Measurements from ENCODE around the gene NCR2.

The NCR2 gene

DNA sequence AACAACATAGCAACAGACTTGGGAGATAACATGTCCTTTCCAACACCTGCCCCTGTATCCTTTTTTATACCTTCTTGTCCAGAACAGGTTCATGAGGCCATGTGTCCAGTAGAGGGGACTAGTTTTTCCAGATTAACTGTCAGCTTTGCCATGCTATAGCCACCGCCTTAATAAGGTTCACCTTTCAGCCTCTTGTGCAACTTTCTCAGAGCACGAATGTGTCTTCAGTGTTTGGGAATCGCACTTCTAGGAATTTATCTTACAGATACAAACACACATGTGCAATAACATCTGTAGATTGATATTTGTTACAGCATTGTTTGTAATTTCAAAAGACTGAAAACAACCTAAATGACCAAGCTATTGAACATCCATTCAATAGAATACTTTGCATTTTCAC, 21.4 kb downstream of the NCR2 start:
- DNase-seq (ENCODE audit: low read depth) = no peak
- H3K4me3 ChIP-seq (ENCODE audit: low read length) = no peak overlapping the region
- TF ChIP-seq, protein P1, sequence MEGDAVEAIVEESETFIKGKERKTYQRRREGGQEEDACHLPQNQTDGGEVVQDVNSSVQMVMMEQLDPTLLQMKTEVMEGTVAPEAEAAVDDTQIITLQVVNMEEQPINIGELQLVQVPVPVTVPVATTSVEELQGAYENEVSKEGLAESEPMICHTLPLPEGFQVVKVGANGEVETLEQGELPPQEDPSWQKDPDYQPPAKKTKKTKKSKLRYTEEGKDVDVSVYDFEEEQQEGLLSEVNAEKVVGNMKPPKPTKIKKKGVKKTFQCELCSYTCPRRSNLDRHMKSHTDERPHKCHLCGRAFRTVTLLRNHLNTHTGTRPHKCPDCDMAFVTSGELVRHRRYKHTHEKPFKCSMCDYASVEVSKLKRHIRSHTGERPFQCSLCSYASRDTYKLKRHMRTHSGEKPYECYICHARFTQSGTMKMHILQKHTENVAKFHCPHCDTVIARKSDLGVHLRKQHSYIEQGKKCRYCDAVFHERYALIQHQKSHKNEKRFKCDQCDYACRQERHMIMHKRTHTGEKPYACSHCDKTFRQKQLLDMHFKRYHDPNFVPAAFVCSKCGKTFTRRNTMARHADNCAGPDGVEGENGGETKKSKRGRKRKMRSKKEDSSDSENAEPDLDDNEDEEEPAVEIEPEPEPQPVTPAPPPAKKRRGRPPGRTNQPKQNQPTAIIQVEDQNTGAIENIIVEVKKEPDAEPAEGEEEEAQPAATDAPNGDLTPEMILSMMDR (conservative IDR thresholded peaks at IDR 0.05; ENCODE audit: low read depth, low read length) = no peak

DNA sequence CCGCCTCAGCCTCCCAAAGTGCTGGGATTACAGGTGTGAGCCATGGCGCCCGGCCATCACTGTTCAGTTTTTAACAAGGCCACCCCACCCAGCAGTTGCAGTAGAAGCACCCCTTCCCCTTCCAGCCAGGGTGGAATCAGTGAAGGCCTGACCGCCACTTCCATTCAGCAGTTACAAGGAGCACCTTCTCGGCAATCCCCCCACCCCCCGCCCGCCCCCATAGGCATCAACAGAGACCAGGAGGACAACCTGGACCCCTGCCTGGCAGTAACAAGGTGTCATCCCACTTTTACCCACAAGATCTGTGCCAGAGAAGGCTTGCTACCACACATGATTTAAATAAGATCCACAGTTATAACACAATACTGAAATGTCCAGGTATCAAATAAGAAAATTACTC, 23.1 kb downstream of the NCR2 start:
- DNase-seq (ENCODE audit: low read depth) = no peak
- H3K4me3 ChIP-seq (ENCODE audit: low read length) = no peak overlapping the region
- TF ChIP-seq, protein P1 (conservative IDR thresholded peaks at IDR 0.05; ENCODE audit: low read depth, low read length) = no peak

DNA sequence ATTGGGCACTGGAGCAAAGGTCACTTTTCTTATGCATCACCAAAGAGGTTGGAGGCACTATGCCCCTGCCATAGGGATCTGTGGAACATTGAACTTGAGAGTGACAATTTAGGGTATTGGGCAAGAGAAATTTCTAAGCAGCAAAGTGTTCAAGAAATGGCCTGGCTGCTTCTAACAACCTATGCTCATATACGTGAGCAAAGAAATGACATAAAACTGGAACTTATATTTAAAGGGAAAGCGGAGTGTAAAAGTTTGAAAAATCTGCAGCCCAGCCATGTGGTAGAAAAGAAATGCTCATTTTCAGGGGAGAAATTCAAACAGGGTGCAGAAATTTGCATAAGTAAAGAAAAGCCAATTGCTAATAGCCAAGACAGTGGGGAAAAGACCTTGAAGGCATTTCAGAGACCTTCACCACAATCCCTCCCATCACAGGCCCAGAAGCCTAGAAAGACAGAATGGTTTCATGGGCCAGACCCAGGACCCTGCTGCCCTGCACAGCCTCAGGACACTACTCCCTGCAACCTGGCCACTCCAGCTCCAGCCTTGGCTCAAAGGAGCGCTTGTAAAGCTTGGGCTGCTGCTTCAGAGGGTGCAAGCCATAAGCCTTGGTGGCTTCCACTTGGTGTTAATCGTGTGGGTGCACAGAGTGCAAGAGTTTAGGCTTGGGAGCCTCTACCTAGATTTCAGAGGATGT, 24.4 kb downstream of the NCR2 start:
- TF ChIP-seq, protein P1 (conservative IDR thresholded peaks at IDR 0.05; ENCODE audit: low read depth, low read length) = no peak
- H3K4me3 ChIP-seq (ENCODE audit: low read length) = no peak overlapping the region
- no peak for DNase-seq (ENCODE audit: low read depth)

DNA sequence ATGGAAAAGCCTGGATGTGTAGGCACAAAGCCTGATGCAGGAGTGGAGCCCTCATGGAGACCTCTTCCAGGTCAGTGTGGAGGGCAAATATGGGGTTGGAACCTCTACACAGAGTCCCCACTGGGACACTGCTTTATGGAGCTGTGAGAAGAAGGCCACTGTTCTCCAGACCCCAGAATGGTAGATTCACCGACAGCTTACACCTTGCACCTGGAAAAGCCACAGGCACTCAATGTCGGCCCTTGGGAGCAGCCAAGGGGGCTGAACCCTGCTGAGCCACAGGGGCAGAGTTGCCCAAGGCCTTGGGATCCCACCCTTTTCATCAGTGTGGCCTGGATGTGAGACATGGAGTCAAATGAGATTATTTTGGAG, 24.9 kb downstream of the NCR2 start:
- no peak for DNase-seq (ENCODE audit: low read depth)
- H3K4me3 ChIP-seq (ENCODE audit: low read length) = no peak overlapping the region
- TF ChIP-seq, protein P1 (conservative IDR thresholded peaks at IDR 0.05; ENCODE audit: low read depth, low read length) = no peak

DNA sequence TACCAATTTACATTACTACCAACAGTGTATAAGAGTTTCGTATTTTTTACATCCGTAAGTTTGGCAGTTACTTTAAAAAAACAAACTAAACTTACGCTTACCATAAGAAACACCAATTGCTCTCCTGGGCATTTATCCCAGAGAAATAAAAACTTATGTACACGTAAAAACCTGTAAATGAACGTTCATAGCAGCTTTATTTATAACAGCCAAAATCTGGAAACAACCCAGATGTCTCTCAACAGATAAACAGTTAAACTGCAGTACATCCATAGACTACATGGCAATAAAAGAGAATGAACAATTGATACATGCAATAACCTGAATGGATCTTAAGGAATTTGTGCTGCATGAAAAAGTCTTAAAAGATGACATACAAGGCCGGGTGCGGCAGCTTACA, 30.7 kb downstream of the NCR2 start:
- H3K4me3 ChIP-seq (ENCODE audit: low read length) = no peak overlapping the region
- DNase-seq (ENCODE audit: low read depth) = no peak
- TF ChIP-seq, protein P1 (conservative IDR thresholded peaks at IDR 0.05; ENCODE audit: low read depth, low read length) = no peak

DNA sequence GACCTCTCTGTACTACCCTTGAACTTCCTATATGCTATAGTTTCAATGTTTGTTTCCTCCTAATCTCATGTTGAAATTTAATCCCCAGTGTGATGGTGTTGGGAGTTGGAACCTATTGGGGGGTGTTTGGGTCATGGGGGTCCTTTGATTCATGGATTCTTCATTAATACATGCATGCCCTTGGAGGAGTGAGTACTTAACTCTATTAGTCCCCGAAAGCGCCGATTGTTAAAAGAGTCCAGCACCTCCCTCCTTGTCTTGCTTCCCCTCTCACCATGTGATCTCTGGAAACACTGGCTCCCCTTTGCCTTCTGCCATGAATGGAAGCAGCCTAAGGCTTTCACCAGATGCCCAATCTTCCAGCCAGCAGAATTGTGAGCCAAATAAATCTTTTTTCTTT, 31.7 kb downstream of the NCR2 start:
- DNase-seq (ENCODE audit: low read depth) = no peak
- no peak overlapping the region for H3K4me3 ChIP-seq (ENCODE audit: low read length)
- TF ChIP-seq, protein P1 (conservative IDR thresholded peaks at IDR 0.05; ENCODE audit: low read depth, low read length) = no peak

DNA sequence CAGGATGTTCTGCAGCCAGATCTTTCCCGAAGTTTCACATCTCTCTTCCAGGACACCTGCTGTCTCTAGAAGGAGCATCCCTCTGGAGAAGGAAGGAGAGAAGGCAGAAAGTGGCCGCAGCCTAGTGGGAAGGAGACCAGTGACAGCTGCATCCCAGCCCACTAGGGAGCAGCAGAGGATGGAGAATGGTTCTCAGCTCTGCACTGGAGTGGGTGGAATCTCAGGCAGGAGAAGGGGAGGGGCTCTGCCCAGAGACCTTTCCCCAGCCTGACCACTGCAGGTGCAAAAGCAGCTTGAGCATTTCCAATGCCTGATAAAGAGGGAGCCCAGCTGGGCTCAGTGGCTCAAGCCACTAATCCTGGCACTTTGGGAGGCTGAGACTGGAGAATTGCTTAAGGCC, 32.3 kb downstream of the NCR2 start:
- H3K4me3 ChIP-seq (ENCODE audit: low read length) = no peak overlapping the region
- TF ChIP-seq, protein P1 (conservative IDR thresholded peaks at IDR 0.05; ENCODE audit: low read depth, low read length) = peak; percentile 81
- peak; percentile 21 for DNase-seq (ENCODE audit: low read depth)
